Mammary epithelial cell (primary cell): ENCODE results near the gene ERVK3-1.

ENCODE experiments used
- EZH2 ChIP-seq: IDR thresholded peaks from 2 replicates; pipeline ENCODE4 v1.6.1; 2012; ENCODE audit warnings: low read length, inconsistent platforms, borderline replicate concordance
- TF ChIP-seq, protein P1 (sequence below), 2 donors: IDR thresholded peaks in 1 of 2; conservative IDR thresholded peaks in 1 of 2; 2 replicates each; pipeline ENCODE4 v1.5.1; 2011 to 2012; ENCODE audit warnings: inconsistent platforms in 2 of 2, low read length in 2 of 2, mild to moderate bottlenecking in 2 of 2, control low read depth in 1 of 2, low read depth in 1 of 2; ENCODE audit not compliant: insufficient read depth in 1 of 2; ENCODE audit errors: extremely low read depth in 1 of 2

DNA sequence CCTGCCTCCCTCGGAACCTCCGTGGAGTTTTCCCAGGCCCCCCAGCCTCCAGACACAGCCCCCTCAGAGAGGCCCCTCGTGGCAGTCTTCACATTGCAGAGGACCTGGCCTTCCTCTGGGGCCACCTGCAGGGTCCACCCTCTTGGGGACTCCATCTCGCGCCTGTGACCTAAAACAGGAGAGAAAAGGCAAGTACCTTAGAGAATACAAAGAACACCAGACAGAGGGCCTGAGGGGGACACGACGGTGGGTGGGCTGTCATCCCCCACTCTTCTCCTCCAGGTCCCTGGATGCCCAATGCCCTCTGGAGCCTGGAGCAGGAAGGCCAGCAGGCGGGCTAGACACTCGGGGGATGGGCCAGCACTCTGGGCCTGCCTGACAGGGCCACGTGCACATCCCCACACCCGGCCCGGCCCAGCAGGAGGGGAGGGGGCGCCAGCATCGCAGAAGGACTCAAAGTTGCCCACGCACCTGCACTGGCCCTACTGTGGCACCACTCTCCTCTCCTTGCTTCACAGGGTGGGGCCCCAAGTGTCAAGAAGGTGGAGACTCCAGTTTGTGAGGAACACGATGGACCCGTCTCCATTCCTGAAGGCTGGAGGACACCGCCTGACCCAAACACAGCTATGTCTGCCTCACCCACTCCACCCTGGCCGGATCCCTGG, 52.4 kb downstream of the ERVK3-1 start:
- TF ChIP-seq, protein P1, sequence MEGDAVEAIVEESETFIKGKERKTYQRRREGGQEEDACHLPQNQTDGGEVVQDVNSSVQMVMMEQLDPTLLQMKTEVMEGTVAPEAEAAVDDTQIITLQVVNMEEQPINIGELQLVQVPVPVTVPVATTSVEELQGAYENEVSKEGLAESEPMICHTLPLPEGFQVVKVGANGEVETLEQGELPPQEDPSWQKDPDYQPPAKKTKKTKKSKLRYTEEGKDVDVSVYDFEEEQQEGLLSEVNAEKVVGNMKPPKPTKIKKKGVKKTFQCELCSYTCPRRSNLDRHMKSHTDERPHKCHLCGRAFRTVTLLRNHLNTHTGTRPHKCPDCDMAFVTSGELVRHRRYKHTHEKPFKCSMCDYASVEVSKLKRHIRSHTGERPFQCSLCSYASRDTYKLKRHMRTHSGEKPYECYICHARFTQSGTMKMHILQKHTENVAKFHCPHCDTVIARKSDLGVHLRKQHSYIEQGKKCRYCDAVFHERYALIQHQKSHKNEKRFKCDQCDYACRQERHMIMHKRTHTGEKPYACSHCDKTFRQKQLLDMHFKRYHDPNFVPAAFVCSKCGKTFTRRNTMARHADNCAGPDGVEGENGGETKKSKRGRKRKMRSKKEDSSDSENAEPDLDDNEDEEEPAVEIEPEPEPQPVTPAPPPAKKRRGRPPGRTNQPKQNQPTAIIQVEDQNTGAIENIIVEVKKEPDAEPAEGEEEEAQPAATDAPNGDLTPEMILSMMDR (conservative IDR thresholded peaks at IDR 0.05 in 1 of 2, IDR thresholded peaks at IDR 0.05 in 1 of 2; ENCODE audit: extremely low read depth in 1 of 2, insufficient read depth in 1 of 2, low read depth in 1 of 2, low read length in 2 of 2): no peak
- no peak for TF ChIP-seq EZH2
